Right lobe of liver (tissue), 6 donors: ENCODE results near the gene SETD6. TPM values are rescaled to one million over a fixed set of nuclear protein-coding genes. Genes with fewer than 3 reads are reported as not detected.

Experiments used
- ATAC-seq, 4 donors: fragments of 200-7000 bp; cut with Tn5 transposase; one replicate each; pipeline ENCODE4 v1.9.1; 2020; ENCODE audit warnings: mild to moderate bottlenecking in 4 of 4, moderate library complexity in 4 of 4
- DNase-seq, 3 donors: peaks; one replicate each; pipeline ENCODE4 v3.0.0-alpha.2; 2020
- H3K27ac ChIP-seq, 3 donors: fragments of 200-600 bp; one replicate each; pipeline ENCODE4 v1.8.0; 2022
- H3K27me3 ChIP-seq, 2 donors: fragments of 200-600 bp; one replicate each; pipeline ENCODE4 v1.8.0; 2022
- H3K36me3 ChIP-seq, 4 donors: fragments of 200-600 bp; sonication (generic) in 1 of 4; one replicate each; pipeline versions ENCODE4 v1.5.1 to v1.8.0; 2017 to 2022; ENCODE audit warnings: control low read depth in 1 of 4
- H3K4me1 ChIP-seq, 4 donors: fragments of 200-600 bp; sonication (generic) in 1 of 4; one replicate each; pipeline versions ENCODE4 v1.5.1 to v1.8.0; 2017 to 2022; ENCODE audit warnings: control low read depth in 1 of 4
- H3K4me3 ChIP-seq, 3 donors: fragments of 200-600 bp; one replicate each; pipeline ENCODE4 v1.8.0; 2022
- H3K9me3 ChIP-seq, 4 donors: fragments of 200-600 bp; sonication (generic) in 1 of 4; one replicate each; pipeline versions ENCODE4 v1.5.1 to v1.8.0; 2017 to 2022; ENCODE audit warnings: control low read depth in 1 of 4
- POLR2A ChIP-seq: fragments of 450-650 bp; IDR thresholded peaks from one replicate; pipeline ENCODE4 v1.6.1; 2017; ENCODE audit warnings: antibody characterized with exemption, mild to moderate bottlenecking
- WGBS: methylation state at CpG from one replicate; pipeline ENCODE4 v1.1.6; 2018; ENCODE audit warnings: low coverage, low lambda C conversion rate; ENCODE audit not compliant: insufficient coverage; ENCODE audit errors: missing lambda C conversion rate; 5-methylcytosine and 5-hydroxymethylcytosine counted together
- intact Hi-C, 2 donors: fragments of 100-400 bp; cut with DNase I; formaldehyde crosslinking; loops; one replicate each; pipeline versions ENCODE4 v1.11.2 to v1.14.1; 2022
- total RNA-seq, 6 experiments: library from RNA; depleted of rRNA in 2 of 6; stranded (reverse); fragments of >200 nt in 2 of 6; fragmentation: NEBNext Ultra II Directional in 3 of 6; extraction: Animal tissue kit (Norgen Biotek cat#: 25700) in 3 of 6; gene quantifications; one replicate each; pipeline versions ENCODE4 v1.1.0 to v1.2.4, GENCODE V29; 2016 to 2023
- TF ChIP-seq, protein P1 (sequence below), 4 donors: fragments of 200-600 bp in 3 of 4; fragments of 450-650 bp in 1 of 4; IDR thresholded peaks; one replicate each; pipeline versions ENCODE4 v1.5.1 to v1.8.0; 2016 to 2022; ENCODE audit warnings: antibody characterized with exemption in 4 of 4, mild to moderate bottlenecking in 2 of 4
- donor health status: DM: no; HTN: yes; CAD: no.
- donor health status: DM: no; HTN: no; CAD: no.
- donor health status: DM: no; HTN: no; CAD: no.
- donor health status: DM: no; HTN: yes; CAD: no.
- donor health status: DM: no; HTN: yes; CAD: no.

Gene SETD6
- total RNA-seq, 6 experiments from 2014 or later: 6.8 to 14.5 (median 10.2) TPM

GRCh38 chr16:58506241-58507194 is 8.8 kb upstream of the SETD6 start:
- no peak for TF ChIP-seq POLR2A
- TF ChIP-seq, protein P1, sequence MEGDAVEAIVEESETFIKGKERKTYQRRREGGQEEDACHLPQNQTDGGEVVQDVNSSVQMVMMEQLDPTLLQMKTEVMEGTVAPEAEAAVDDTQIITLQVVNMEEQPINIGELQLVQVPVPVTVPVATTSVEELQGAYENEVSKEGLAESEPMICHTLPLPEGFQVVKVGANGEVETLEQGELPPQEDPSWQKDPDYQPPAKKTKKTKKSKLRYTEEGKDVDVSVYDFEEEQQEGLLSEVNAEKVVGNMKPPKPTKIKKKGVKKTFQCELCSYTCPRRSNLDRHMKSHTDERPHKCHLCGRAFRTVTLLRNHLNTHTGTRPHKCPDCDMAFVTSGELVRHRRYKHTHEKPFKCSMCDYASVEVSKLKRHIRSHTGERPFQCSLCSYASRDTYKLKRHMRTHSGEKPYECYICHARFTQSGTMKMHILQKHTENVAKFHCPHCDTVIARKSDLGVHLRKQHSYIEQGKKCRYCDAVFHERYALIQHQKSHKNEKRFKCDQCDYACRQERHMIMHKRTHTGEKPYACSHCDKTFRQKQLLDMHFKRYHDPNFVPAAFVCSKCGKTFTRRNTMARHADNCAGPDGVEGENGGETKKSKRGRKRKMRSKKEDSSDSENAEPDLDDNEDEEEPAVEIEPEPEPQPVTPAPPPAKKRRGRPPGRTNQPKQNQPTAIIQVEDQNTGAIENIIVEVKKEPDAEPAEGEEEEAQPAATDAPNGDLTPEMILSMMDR (IDR thresholded peaks at IDR 0.05): no peak
- DNase-seq (peak in 1 of 3 donors; percentile 44), ATAC-seq (no peak)
- H3K4me1 ChIP-seq: no peaks in the 10 kb centered on the region
- intact Hi-C loops: no loop called here
- 58% methylated on average over 6 of the region's 20 CpGs for WGBS
- no peaks in the 10 kb centered on the region for H3K9me3 ChIP-seq
- H3K27me3 ChIP-seq: no peaks in the 10 kb centered on the region
- H3K36me3 ChIP-seq: no peaks in the 10 kb centered on the region
- H3K4me3 ChIP-seq: no peak overlapping the region
- no peak overlapping the region for H3K27ac ChIP-seq

GRCh38 chr16:58507195-58507962 is 7.9 kb upstream of the SETD6 start:
- Histone ChIP-seq H3K27me3 (no peaks in the 10 kb centered on the region), H3K9me3 (no peaks in the 10 kb centered on the region), H3K4me1 (no peaks in the 10 kb centered on the region), H3K36me3 (no peaks in the 10 kb centered on the region), H3K27ac (no peak overlapping the region), H3K4me3 (no peak overlapping the region)
- no peak for TF ChIP-seq POLR2A
- TF ChIP-seq, protein P1 (IDR thresholded peaks at IDR 0.05): no peak
- 25% methylated on average over 4 of the region's 15 CpGs for WGBS
- peak in 1 of 3 donors; percentile 55 for DNase-seq
- intact Hi-C loops: no loop called here
- ATAC-seq: peak; percentile 20 to 43 (median 30)

GRCh38 chr16:58507963-58508670 is 7.2 kb upstream of the SETD6 start:
- intact Hi-C loops: no loop called here
- no peaks in the 10 kb centered on the region for H3K27me3 ChIP-seq
- TF ChIP-seq POLR2A: no peak
- TF ChIP-seq, protein P1 (IDR thresholded peaks at IDR 0.05): no peak
- WGBS: 39% methylated on average over 8 of the region's 14 CpGs
- H3K36me3 ChIP-seq: no peaks in the 10 kb centered on the region
- DNase-seq: no peak
- ATAC-seq: no peak
- H3K4me1 ChIP-seq: no peaks in the 10 kb centered on the region
- no peak overlapping the region for H3K27ac ChIP-seq
- no peak overlapping the region for H3K4me3 ChIP-seq
- H3K9me3 ChIP-seq: no peaks in the 10 kb centered on the region

- no peak for TF ChIP-seq POLR2A
- TF ChIP-seq, protein P1 (IDR thresholded peaks at IDR 0.05): no peak
- no peak overlapping the region for H3K4me3 ChIP-seq
- H3K27me3 ChIP-seq: no peaks in the 10 kb centered on the region
- peak in 1 of 3 donors; percentile 36 for DNase-seq
- H3K9me3 ChIP-seq: no peaks in the 10 kb centered on the region
- H3K36me3 ChIP-seq: no peaks in the 10 kb centered on the region
- intact Hi-C loops: no loop called here
- WGBS: no CpG with 5 or more reads among the region's 5 CpGs
- ATAC-seq: no peak
- H3K27ac ChIP-seq: no peak overlapping the region
- H3K4me1 ChIP-seq: no peaks in the 10 kb centered on the region
These were observed 6.6 kb upstream of the SETD6 start for GRCh38 chr16:58508671-58509251.
